Thyroid gland (tissue), 4 donors: ENCODE measurements around the gene INPP4A.

Experiments used
- CTCF ChIP-seq, 6 experiments: fragments of 200-600 bp in 3 of 6; fragments of 450-650 bp in 3 of 6; sonication (generic) in 3 of 6; IDR thresholded peaks; one replicate each; pipeline ENCODE4 v1.5.1; 2016 to 2019; ENCODE audit warnings: antibody characterized with exemption in 6 of 6, mild to moderate bottlenecking in 2 of 6, inconsistent platforms in 1 of 6, moderate library complexity in 1 of 6
- POLR2A ChIP-seq, 2 donors: fragments of 450-650 bp; IDR thresholded peaks; one replicate each; pipeline ENCODE4 v1.6.1; 2017; ENCODE audit warnings: antibody characterized with exemption in 2 of 2, mild to moderate bottlenecking in 2 of 2, moderate library complexity in 1 of 2

GRCh38 chr2:98511981-98512380 is 67.3 kb downstream of the INPP4A start:
- TF ChIP-seq CTCF (IDR thresholded peaks at IDR 0.05) (no peak), POLR2A (IDR thresholded peaks at IDR 0.05) (no peak)
